Neural cell (in vitro differentiated cells): ENCODE data around the gene CDK9.
"Not testable (repeated sequence)": the region's sequence is repeated elsewhere in the genome, so short reads cannot be mapped to it uniquely, and the experiment has no call there.

Source experiments
- CTCF ChIP-seq: fragments of 450-650 bp; IDR thresholded peaks from 2 replicates; pipeline ENCODE4 v1.5.1; 2014; ENCODE audit warnings: antibody characterized with exemption, mild to moderate bottlenecking, moderate library complexity; ENCODE audit not compliant: poor library complexity, severe bottlenecking
- EP300 ChIP-seq: fragments of 450-650 bp; conservative IDR thresholded peaks from 2 replicates; pipeline ENCODE4 v1.6.1; 2014; ENCODE audit warnings: antibody characterized with exemption, mild to moderate bottlenecking, moderate library complexity; ENCODE audit not compliant: poor library complexity, severe bottlenecking
- EZH2 ChIP-seq: fragments of 200-600, 300-800 bp; shearing (Covaris generic), sonication (generic); IDR thresholded peaks from 2 replicates; pipeline ENCODE4 v1.6.1; 2014; ENCODE audit warnings: antibody characterized with exemption, low read length, borderline replicate concordance, mild to moderate bottlenecking; ENCODE audit not compliant: insufficient read depth, poor library complexity, severe bottlenecking
- MXI1 ChIP-seq: fragments of 450-650 bp; conservative IDR thresholded peaks from 2 replicates; pipeline ENCODE4 v1.6.1; 2014; ENCODE audit warnings: antibody characterized with exemption, mild to moderate bottlenecking; ENCODE audit not compliant: poor library complexity, severe bottlenecking
- POLR2AphosphoS5 ChIP-seq: IDR thresholded peaks from 2 replicates; pipeline ENCODE4 v1.6.1; 2012
- RAD21 ChIP-seq: fragments of 450-650 bp; conservative IDR thresholded peaks from 2 replicates; pipeline ENCODE4 v1.6.1; 2014; ENCODE audit warnings: antibody characterized with exemption, mild to moderate bottlenecking, moderate library complexity
- TF ChIP-seq, protein P1 (sequence below): IDR thresholded peaks from 2 replicates; pipeline ENCODE4 v1.6.1; 2012; ENCODE audit warnings: borderline replicate concordance

GRCh38 chr9:127756776-127757175, 29.1 kb upstream of the CDK9 start:
- TF ChIP-seq CTCF, EZH2, EP300, POLR2AphosphoS5, RAD21, MXI1: not testable (repeated sequence)
- TF ChIP-seq, protein P1, sequence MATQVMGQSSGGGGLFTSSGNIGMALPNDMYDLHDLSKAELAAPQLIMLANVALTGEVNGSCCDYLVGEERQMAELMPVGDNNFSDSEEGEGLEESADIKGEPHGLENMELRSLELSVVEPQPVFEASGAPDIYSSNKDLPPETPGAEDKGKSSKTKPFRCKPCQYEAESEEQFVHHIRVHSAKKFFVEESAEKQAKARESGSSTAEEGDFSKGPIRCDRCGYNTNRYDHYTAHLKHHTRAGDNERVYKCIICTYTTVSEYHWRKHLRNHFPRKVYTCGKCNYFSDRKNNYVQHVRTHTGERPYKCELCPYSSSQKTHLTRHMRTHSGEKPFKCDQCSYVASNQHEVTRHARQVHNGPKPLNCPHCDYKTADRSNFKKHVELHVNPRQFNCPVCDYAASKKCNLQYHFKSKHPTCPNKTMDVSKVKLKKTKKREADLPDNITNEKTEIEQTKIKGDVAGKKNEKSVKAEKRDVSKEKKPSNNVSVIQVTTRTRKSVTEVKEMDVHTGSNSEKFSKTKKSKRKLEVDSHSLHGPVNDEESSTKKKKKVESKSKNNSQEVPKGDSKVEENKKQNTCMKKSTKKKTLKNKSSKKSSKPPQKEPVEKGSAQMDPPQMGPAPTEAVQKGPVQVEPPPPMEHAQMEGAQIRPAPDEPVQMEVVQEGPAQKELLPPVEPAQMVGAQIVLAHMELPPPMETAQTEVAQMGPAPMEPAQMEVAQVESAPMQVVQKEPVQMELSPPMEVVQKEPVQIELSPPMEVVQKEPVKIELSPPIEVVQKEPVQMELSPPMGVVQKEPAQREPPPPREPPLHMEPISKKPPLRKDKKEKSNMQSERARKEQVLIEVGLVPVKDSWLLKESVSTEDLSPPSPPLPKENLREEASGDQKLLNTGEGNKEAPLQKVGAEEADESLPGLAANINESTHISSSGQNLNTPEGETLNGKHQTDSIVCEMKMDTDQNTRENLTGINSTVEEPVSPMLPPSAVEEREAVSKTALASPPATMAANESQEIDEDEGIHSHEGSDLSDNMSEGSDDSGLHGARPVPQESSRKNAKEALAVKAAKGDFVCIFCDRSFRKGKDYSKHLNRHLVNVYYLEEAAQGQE: not testable (repeated sequence)
